Stimulated activated CD8-positive, alpha-beta memory T cell treated with anti-CD3 and anti-CD28 coated beads, Interleukin-2, amount 100 ng/mL, for 1 hour (primary cell): ENCODE data around the gene CILP.
"Not testable (repeated sequence)": the region's sequence is repeated elsewhere in the genome, so short reads cannot be mapped to it uniquely, and the experiment has no call there.

ENCODE experiments used
- DNase-seq, 2 donors: peaks; one replicate each; pipeline ENCODE4 v3.0.0-alpha.2; 2020; ENCODE audit warnings: low read depth in 2 of 2

CILP gene, protein sequence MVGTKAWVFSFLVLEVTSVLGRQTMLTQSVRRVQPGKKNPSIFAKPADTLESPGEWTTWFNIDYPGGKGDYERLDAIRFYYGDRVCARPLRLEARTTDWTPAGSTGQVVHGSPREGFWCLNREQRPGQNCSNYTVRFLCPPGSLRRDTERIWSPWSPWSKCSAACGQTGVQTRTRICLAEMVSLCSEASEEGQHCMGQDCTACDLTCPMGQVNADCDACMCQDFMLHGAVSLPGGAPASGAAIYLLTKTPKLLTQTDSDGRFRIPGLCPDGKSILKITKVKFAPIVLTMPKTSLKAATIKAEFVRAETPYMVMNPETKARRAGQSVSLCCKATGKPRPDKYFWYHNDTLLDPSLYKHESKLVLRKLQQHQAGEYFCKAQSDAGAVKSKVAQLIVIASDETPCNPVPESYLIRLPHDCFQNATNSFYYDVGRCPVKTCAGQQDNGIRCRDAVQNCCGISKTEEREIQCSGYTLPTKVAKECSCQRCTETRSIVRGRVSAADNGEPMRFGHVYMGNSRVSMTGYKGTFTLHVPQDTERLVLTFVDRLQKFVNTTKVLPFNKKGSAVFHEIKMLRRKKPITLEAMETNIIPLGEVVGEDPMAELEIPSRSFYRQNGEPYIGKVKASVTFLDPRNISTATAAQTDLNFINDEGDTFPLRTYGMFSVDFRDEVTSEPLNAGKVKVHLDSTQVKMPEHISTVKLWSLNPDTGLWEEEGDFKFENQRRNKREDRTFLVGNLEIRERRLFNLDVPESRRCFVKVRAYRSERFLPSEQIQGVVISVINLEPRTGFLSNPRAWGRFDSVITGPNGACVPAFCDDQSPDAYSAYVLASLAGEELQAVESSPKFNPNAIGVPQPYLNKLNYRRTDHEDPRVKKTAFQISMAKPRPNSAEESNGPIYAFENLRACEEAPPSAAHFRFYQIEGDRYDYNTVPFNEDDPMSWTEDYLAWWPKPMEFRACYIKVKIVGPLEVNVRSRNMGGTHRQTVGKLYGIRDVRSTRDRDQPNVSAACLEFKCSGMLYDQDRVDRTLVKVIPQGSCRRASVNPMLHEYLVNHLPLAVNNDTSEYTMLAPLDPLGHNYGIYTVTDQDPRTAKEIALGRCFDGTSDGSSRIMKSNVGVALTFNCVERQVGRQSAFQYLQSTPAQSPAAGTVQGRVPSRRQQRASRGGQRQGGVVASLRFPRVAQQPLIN

DNA sequence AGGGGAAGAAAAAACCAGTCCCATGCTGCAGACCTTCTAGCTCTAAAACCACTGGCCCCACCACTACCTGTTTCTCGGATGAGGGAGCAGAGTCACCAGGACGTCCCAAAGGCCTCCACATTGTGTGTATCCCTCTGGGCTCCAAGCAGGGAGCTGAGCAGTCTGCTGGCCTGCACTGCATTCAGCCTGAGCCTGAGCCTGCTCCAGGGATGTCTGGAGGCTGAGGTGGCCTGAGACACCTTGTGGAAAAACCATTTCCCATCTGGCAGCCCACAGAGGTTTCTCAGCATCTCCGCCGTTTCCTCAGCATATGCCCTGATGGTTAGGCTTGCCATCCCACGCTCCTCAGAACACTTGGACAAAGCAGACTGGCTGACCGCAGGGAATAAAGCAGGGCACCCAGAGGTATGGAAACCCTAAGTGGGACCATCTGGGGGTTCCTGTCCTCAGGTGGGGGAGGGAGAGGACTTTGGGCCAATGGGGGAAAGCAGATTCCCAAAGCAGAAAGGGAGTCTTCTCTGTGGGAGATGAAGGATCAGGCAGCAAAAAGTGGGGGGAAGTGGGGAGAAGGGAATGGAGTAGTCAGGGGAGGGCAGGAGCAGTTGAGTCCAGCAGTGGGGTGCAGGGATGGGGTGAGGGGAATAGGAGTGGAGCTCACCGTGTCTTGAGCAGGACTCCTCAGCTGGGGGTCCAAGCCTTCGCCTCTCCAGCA is at the start of gene CILP:
TSS of gene CILP (minus strand) at position 704 of the 712 bp plus-strand sequence. CDS start 1,718 bp downstream, outside the sequence.
- no peak for DNase-seq

DNA sequence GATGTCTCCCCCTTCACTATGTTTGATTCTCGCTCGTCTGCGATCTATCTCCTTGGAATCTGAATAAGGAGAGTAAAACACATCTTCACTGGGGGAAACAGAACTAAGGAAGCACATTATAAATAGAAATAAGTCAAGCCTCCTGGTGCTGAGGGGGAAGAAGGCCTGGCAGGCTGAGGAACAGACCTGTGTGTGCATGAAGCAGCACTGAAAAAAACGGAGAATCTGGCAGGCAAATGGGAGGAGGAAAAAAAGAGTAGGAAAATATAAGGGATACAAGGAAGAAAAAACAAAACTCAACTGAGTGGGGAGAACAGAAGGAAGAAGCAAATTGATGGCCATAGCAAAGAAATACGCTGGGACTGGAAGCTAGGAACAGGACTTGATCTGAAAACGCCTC is 49.7 kb upstream of the CILP start:
- DNase-seq: no peak

DNA sequence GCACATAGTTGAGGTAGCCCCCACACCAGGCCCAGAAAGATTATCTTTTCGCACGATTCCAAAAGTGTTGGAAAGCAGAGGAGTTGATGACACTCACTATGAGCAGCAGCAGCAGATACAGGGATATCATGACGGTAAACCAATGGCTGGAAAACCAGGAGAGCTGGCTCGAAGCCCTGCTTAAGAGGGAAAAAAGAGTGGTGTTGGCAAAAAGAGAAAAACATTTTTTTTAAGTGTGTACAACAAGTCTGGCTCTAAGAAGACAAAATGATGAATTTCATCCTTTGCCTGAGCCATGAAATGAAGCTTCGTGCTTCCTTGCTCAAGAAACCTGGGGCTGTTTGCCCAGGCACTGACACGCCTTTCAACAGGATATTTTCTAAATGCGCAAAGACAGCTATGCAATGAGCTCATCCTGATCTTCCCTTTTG is 48.1 kb upstream of the CILP start:
- DNase-seq: no peak

DNA sequence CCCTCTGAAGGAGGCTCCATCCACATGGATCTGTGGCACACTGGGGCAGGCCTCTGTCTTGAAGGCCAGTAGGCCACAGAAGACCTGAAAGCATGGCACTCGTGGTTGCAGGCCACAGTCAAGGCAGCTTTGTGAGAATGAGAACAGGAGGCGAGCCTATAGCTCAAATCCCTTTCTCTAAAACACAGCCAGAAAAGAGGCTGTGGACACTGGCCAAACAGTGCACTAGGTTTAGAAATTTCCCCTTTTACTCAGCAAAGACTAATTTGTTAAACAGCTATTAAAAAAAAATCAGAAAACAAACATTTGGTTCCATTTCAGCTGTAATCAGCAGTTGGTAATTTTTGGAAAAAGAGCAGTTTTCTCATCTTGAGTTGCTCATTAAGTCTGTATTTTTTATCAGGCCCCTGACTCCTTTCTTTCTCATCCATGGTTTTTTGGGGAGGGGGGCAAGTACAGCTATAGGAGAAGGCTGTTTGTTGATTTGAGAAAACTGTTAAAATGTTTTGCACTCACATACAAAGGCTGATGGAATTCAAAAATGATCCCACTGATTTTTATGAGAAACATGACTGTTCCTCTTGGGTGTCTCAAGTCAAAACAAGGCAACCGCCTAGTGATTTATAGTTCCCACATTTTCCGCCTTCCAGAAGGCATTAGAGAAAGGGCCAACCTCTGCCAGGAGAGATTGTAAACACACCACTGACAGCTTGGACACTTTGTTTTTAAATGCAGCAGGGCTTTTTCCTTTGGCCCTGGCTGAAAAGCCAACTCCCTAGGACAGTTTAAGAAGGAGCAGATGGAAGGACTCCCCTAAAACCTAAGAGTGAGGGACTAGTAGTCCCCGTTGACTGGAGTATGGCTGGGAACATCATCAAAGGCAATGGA is 47.3 kb upstream of the CILP start:
- no peak for DNase-seq

DNA sequence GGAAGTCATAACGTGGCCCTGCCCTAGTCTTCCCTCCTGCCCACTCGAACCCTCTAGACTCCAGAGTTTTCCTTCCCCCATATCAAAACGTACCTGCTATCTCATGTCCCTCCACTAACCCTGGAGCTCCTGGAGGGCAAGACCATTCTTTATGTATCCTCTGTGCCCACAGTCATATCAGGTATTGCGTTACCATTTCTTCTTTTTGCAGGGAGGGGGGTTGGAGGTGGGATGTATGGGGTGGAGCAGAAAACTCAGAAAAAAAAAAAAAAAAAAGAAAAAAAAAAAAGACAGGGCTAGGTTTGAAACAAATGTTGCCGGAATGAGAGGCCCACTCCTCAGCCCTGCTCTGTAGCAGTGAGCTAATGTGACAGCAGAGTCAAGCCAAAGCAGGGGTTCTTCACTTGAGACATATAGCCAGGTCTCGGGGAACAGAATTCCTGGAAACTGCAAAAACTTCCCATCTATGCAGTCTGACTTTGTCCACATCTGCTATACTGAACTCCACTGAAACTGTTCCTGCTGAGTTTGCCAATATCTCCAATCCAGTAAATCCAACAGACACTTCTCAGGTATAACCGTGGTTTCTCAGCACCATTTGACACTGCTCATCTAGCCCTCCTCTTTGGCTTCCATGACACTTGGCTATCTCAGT is 44.3 kb upstream of the CILP start:
- no peak for DNase-seq

DNA sequence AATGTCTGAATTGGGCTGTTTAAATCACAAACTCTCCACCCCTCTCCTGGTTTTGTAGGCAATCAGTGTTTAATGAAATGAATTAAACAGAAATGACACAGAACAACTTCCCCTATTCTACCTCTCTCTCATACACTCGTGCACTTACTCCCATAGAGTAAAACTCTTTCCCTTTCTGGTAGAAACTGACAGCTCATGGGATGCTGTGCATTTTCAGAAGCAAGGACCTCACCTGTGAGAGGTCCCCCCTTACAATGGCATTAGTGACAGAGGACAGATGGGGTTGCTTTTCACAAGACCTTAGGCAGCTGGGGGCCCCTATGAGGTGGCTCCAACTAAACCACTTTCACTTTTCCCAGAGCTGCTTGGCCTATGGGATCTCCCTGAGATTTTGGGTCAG is 43.5 kb upstream of the CILP start:
- no peak for DNase-seq

DNA sequence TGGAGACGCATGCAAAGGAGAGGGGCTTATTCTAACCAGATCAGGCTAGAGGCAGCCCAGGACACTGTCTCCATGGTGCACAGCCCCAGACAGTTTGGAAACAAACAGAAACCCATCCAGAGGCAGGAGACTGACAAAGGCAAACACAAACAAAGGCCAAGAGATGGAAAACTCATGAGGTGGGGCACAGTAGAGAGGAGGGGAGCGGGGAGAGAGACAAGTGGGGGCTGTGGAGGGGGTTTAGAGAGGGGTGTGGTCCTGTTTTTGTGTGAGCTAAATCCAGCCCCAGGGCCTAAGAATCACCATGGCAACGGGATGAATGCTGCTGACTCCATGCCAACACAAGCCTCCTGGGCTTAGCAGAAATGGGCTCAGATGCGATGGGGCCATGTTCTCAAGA is 43.1 kb upstream of the CILP start:
- DNase-seq: no peak

DNA sequence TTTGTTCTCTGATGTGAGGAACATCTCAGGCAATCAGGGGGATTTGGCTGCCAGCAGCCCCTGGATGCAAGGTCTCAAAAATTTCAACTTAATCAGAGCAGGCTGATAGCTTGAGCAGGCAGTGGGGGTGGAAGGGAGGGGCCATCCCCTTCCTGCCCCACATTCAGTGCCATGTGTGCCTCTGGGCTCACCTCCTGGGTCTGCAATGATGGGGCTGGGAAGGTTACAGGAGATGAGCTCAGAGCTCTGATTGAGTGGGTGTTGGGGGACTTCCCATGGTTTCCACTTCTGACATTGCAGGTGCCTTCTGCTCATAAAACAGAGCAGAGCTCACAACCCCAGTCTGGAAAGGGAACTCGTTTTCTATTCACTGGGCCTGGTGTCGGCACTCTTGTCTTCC is 38.4 kb upstream of the CILP start:
- DNase-seq: no peak

DNA sequence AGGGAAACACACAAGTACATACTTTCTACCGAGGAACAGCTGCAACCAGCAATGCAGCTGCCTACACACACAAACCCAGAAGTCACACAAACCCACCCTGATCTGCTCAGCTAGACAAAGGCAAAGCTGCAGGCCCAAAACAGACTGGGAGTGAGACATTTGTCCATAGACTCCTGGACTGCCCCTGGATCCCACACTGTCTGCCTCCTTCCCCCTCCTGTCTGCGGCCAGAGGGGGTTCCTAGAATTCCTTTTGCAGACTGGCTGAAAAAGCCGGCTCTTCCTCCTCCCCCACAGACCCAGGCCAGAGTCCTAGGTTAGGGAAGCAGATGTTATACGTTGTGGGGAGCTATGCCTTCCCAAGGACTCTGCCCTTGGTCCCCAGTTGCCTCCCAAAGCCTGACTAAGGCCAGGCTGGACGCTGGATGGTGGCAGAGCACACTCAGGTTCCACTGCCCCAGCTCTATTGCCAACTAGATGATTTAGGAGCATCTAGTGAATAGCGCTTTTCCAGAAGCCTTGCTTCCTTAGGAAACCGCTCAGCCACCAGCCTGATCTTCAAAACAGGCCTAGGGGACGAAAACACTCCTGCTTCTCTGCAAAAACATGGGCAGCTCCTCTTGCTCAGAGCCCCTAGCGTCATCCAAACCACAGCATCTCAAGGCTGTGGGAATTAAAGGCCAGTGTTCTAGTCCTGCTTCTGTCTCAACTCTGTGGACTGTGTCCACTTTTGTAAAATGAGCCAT is 37.4 kb upstream of the CILP start:
- no peak for DNase-seq

DNA sequence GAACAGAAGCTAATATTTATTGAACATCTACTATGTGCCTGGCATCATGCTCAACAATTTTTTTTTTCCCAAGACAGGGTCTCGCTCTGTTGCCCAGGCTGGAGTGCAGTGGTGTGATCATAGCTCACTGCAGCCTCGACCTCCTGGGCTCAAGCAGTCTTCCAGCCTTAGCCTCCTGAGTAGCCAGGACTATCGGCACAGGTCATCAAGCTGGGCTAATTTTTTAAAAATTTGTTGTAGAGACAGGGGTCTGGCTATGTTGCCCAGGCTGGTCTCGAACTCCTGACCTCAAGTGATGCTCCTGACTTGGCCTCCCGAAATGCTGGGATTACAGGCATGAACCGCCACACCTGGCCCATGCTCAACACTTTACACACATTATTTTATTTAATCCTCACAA is 35.7 kb upstream of the CILP start:
- DNase-seq: no peak

DNA sequence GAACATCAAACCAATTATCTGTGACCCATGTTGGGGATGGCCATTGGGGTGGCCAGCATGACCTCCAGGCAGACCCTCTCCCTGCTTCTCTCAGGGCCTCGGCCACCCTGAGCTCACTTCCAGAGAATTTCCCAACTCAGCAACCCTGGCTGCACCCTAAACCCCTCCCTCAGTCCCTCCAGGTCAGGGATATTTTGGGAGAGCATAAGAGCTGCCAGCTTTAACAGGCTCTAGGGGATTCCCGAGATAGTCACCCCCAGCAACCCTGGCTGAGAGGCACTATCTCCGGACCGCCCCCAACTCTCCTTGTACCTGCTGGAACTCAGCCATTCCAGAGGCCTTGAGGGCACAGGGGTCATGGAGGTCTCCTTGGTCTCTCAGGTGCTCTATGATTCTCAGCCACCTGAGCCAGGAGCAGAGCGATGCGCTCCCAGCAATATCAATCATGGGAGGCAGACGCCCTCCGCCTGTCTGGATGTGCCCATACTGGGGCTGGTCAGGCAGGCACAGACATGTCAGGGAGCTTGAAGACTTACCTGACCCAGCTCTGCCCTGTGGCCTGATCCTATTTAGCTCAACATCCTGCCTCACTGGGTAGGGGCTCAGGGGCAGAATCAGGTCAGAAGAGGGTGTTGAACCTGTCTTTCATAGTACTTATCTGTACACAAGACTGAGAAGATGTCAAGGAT is 34.9 kb upstream of the CILP start:
- no peak for DNase-seq

DNA sequence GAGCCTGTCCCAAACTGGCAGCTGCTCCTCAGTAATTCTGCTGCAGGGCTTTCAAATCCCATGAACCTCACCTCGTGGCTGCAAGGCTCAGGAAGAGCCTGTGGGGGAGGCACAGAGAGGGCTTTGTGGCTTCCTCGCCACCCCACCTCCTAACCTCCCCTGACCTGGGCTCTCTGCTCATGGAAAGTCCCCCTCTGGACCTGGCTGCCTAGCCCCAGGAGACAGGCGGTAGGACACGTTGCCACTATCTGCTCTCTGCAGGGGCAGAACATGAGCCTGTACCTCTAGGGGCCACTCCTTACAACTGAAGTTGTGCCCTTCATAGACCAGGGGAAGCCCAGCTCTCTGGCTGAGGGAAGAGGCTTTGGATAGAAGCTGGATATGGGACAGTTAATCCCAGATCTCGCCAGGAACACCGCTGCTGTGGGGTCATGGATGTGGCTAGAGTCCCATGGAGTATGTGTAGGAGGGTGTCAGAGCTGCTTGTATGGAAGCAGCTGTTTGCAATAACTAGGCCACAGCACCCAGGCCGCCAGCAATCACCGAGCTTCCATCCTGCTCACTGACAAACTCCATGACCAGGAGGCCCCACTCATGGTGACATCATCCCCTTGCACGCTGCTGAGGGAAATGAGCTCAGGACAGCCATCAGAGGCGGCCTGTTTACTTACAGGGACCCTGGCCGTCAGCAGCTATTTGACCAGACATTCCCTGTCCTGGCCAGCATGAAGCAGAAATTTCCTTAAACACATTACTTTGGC is 34.0 kb upstream of the CILP start:
- no peak for DNase-seq

DNA sequence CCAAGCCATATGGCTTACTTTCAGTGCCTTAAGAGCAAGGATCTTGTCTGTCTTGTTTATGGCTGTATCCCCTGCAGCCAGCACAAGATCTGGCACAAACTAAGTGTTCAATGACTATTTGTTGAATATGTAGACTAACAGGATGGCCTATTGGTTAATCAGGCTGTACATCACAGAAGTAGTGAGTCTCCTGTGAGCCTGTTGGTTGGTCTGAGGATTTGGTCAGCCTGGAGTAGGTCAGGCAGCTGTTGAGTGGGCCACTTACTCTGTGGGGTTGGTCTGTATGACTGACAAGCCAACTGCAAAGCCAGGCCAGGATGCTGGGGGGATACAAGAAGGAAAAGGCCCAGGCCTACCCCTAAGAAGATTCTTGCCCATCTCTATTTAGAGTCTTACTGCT is 33.4 kb upstream of the CILP start:
- no peak for DNase-seq

DNA sequence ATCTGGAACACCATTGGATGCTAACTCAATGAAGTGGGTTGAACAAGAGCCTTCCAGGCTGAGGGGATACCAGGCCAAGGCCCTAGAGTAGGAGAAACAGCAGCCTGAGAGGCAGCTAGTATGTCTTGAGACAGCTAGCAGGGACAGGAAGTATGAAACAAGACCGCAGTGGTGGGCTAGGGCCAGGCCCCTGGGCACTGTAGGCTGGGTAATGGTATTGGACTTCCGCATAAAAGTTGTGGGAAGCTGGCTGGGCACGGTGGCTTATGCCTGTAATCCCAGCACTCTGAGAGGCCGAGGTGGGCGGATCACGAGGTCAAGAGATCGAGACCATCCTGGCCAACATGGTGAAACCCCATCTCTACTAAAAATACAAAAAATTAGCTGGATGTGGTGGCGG is 25.2 kb upstream of the CILP start:
- DNase-seq: not testable (repeated sequence)

DNA sequence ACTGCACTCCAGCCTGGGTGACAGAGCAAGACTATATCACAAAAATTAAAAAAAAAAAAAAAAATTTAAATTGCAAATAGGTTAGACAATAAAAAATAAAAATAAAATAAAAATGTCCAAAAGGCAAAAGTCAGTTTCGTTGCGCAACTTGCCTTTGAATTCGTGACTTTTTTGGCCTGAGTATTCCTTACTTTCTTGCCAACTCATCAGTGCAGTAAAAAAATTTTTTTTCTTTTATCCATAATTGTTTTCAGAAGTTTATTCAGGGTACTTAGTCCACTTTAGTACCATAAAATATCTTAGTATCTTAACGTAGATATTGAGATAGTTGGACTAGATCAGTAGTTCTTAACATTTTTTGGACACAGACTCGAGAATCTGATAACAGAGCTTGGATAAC is 22.4 kb upstream of the CILP start:
- DNase-seq: no peak

DNA sequence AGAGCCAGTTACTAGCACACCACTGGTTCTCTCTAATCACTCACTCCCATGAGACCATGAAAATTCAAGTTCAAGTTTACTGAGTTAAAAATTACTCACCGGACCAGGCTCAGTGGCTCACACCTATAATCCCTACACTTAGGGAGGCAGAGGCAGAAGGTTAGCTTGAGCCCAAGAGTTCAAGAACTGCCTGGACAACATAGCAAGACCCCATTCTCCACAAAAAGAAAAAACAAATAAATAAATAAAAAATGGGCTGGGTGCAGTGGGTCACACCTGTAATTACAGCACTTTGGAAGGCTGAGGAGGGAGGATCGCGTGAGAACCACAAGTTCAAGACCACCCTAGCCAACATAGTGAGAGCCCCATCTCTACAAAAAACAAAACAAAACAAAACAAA is 21.2 kb upstream of the CILP start:
- no peak for DNase-seq

DNA sequence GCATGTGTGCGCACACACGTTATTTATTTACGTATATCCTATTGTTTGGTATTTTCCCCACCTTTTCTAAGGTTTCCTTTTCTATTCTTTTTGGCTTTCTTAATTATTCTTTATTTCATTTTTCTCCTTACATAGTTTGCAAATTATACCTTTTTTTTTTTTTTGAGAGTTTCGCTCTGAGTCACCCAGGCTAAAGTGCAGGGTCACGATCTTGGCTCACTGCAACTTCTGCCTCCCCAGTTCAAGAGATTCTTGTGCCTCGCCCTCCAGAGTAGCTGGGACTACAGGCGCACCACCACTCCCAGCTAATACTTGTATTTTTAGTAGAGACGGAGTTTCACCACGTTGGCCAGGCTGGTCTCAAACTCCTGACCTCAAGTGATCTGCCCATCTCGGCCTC is 20.0 kb upstream of the CILP start:
- no peak for DNase-seq

DNA sequence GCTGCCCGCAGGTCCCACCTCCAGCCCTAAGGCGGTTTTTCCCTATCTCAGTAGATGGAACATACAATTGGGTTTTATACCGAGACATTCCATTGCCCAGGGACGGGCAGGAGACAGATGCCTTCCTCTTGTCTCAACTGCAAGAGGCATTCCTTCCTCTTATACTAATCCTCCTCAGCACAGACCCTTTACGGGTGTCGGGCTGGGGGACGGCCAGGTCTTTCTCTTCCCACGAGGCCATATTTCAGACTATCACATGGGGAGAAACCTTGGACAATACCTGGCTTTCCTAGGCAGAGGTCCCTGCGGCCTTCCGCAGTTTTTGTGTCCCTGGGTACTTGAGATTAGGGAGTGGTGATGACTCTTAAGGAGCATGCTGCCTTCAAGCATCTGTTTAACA is 15.6 kb upstream of the CILP start:
- DNase-seq: not testable (repeated sequence)
